WTC11 (cell line): ENCODE measurements around the gene TNP1. TPM values are rescaled to one million over a fixed set of nuclear protein-coding genes. Genes with fewer than 3 reads are reported as not detected.

Experiments used
- ATAC-seq: fragments of 200-7000 bp; cut with Tn5 transposase; 2 replicates; pipeline ENCODE4 v1.10.0; 2021; ENCODE audit warnings: mild to moderate bottlenecking, moderate library complexity
- CTCF ChIA-PET: fragments of 300-600 bp; sonication (Branson Sonifier 250); formaldehyde crosslinking; loops from one replicate; lab custom pipeline; 2021; ENCODE audit warnings: antibody characterized with exemption; lab: Charles Lee
- POLR2A ChIA-PET: fragments of 350-600 bp; sonication (Branson Sonifier 250); formaldehyde crosslinking; loops from one replicate; lab custom pipeline; 2021; ENCODE audit warnings: antibody characterized with exemption; lab: Charles Lee
- DNase-seq: peaks from one replicate; pipeline ENCODE4 v3.0.0; 2021; ENCODE audit warnings: low spot score
- H3K27ac Mint-ChIP-seq: 2 replicates; pipeline ENCODE4 v1.8.0; 2021; ENCODE audit warnings: mixed read lengths
- H3K27me3 Mint-ChIP-seq: 2 replicates; pipeline ENCODE4 v1.8.0; 2021; ENCODE audit warnings: low read depth, mild to moderate bottlenecking, moderate library complexity, mixed read lengths
- H3K36me3 Mint-ChIP-seq: 2 replicates; pipeline ENCODE4 v1.8.0; 2021; ENCODE audit warnings: mixed read lengths
- H3K4me1 Mint-ChIP-seq: 2 replicates; pipeline ENCODE4 v1.8.0; 2022; ENCODE audit warnings: mixed read lengths
- H3K4me3 Mint-ChIP-seq: 2 replicates; pipeline ENCODE4 v1.8.0; 2021; ENCODE audit warnings: mild to moderate bottlenecking, moderate library complexity, mixed read lengths
- H3K9me3 Mint-ChIP-seq: 2 replicates; pipeline ENCODE4 v1.8.0; 2021; ENCODE audit warnings: mixed read lengths
- ATF2 ChIP-seq: sonication (generic); formaldehyde crosslinking; IDR thresholded peaks from 2 replicates; pipeline ENCODE4 v1.8.1; 2022; ENCODE audit warnings: low read depth, missing genetic modification reagents, borderline replicate concordance
- E2F5 ChIP-seq: sonication (generic); formaldehyde crosslinking; IDR thresholded peaks from 2 replicates; pipeline ENCODE4 v1.8.1; 2022; ENCODE audit warnings: mild to moderate bottlenecking, moderate library complexity, missing genetic modification reagents
- FOXJ3 ChIP-seq: sonication (generic); formaldehyde crosslinking; IDR thresholded peaks from 2 replicates; pipeline ENCODE4 v1.9.0; 2021; ENCODE audit warnings: missing genetic modification reagents, mild to moderate bottlenecking, borderline replicate concordance
- FOXP4 ChIP-seq: sonication (generic); formaldehyde crosslinking; IDR thresholded peaks from 2 replicates; pipeline ENCODE4 v1.8.0; 2022; ENCODE audit warnings: mild to moderate bottlenecking, missing genetic modification reagents
- GABPB1 ChIP-seq: sonication (generic); formaldehyde crosslinking; IDR thresholded peaks from 2 replicates; pipeline ENCODE4 v1.8.1; 2023; ENCODE audit warnings: mild to moderate bottlenecking, missing genetic modification reagents
- GTF2I ChIP-seq: fragments of 250-450 bp; sonication (Bioruptor Pico); conservative IDR thresholded peaks from 2 replicates; pipeline ENCODE4 v1.4.0; 2021; ENCODE audit warnings: mild to moderate bottlenecking
- IRF1 ChIP-seq: sonication (generic); formaldehyde crosslinking; IDR thresholded peaks from 2 replicates; pipeline ENCODE4 v1.8.0; 2023; ENCODE audit warnings: missing genetic modification reagents
- RELA ChIP-seq: sonication (generic); formaldehyde crosslinking; IDR thresholded peaks from 2 replicates; pipeline ENCODE4 v1.8.1; 2022; ENCODE audit warnings: missing genetic modification reagents, mild to moderate bottlenecking, borderline replicate concordance
- RORB ChIP-seq: fragments of 250-450 bp; sonication (Bioruptor Pico); IDR thresholded peaks from 2 replicates; pipeline ENCODE4 v1.9.0; 2021; ENCODE audit warnings: mild to moderate bottlenecking
- SMAD4 ChIP-seq: sonication (generic); formaldehyde crosslinking; IDR thresholded peaks from 2 replicates; pipeline ENCODE4 v1.8.0; 2022; ENCODE audit warnings: mild to moderate bottlenecking, missing genetic modification reagents
- SOX15 ChIP-seq: fragments of 250-450 bp; sonication (Bioruptor Pico); IDR thresholded peaks from 2 replicates; pipeline ENCODE4 v1.9.0; 2021; ENCODE audit warnings: mild to moderate bottlenecking
- TCF7 ChIP-seq: sonication (generic); formaldehyde crosslinking; IDR thresholded peaks from 2 replicates; pipeline ENCODE4 v1.8.0; 2022; ENCODE audit warnings: mild to moderate bottlenecking, low read depth, missing genetic modification reagents, moderate library complexity
- ZBTB21 ChIP-seq: sonication (generic); formaldehyde crosslinking; IDR thresholded peaks from 2 replicates; pipeline ENCODE4 v1.8.1; 2023; ENCODE audit warnings: mild to moderate bottlenecking, missing genetic modification reagents, borderline replicate concordance
- ZNF138 ChIP-seq: sonication (generic); formaldehyde crosslinking; conservative IDR thresholded peaks from 2 replicates; pipeline ENCODE4 v1.8.1; 2022; ENCODE audit warnings: mild to moderate bottlenecking, moderate library complexity, missing genetic modification reagents
- ZNF281 ChIP-seq: sonication (generic); formaldehyde crosslinking; IDR thresholded peaks from 2 replicates; pipeline ENCODE4 v1.8.0; 2023; ENCODE audit warnings: mild to moderate bottlenecking, missing genetic modification reagents
- ZNF416 ChIP-seq: fragments of 250-450 bp; sonication (Bioruptor Pico); IDR thresholded peaks from 2 replicates; pipeline ENCODE4 v1.9.0; 2021; ENCODE audit warnings: mild to moderate bottlenecking, inconsistent platforms
- total RNA-seq: library from RNA; stranded (reverse); gene quantifications from 3 replicates; pipeline ENCODE4 v1.2.3, GENCODE V29; 2021

Gene TNP1
- total RNA-seq, 1 experiment from 2014 or later, result not detected

GRCh38 chr2:216873573-216873972 is 13.7 kb upstream of the TNP1 start:
- ChIA-PET CTCF (interaction anchor here (1.1 kb wide), 1 partner anchor 637 kb away, joined by 3 read pairs; no protein-coding TSS in a partner anchor), POLR2A (no interaction called here)
- Mint-ChIP-seq H3K4me1 (no peaks in the 10 kb centered on the region), H3K9me3 (peaks cover 3% of the 10 kb centered on the region), H3K4me3 (no peak overlapping the region), H3K36me3 (no peaks in the 10 kb centered on the region), H3K27me3 (no peaks in the 10 kb centered on the region), H3K27ac (no peak overlapping the region)
- DNase-seq (no peak), ATAC-seq (no peak)
- TF ChIP-seq SMAD4 (CRISPR knock-in tag) (no peak), IRF1 (CRISPR knock-in tag) (no peak)

- TF ChIP-seq RELA (CRISPR knock-in tag), result no peak
- TF ChIP-seq TCF7 (CRISPR knock-in tag), result no peak
- no peak for TF ChIP-seq ZNF416
- TF ChIP-seq ATF2 (CRISPR knock-in tag), result no peak
- TF ChIP-seq RORB (CRISPR knock-in tag), result no peak
- TF ChIP-seq SOX15 (CRISPR knock-in tag), result no peak
- TF ChIP-seq FOXJ3 (CRISPR knock-in tag), result no peak
- TF ChIP-seq ZNF281 (CRISPR knock-in tag), result no peak
- TF ChIP-seq ZNF138 (CRISPR knock-in tag), result no peak
- no peak for TF ChIP-seq ZBTB21 (CRISPR knock-in tag)
- no peak for TF ChIP-seq GABPB1
- no peak for TF ChIP-seq FOXP4 (CRISPR knock-in tag)
- TF ChIP-seq E2F5, result no peak
- POLR2A ChIA-PET, result no interaction called here
- Mint-ChIP-seq H3K27ac (no peak overlapping the region), H3K36me3 (no peaks in the 10 kb centered on the region; the same call in 1 of the 2 replicates), H3K9me3 (peaks cover 11% of the 10 kb centered on the region), H3K27me3 (no peaks in the 10 kb centered on the region; the same call in 1 of the 2 replicates), H3K4me3 (no peak overlapping the region), H3K4me1 (no peaks in the 10 kb centered on the region)
- ATAC-seq (no peak), DNase-seq (no peak)
- CTCF ChIA-PET, result no interaction called here
Observed at GRCh38 chr2:216872624-216873023, 12.8 kb upstream of the TNP1 start.

GRCh38 chr2:216872040-216872439 is 12.2 kb upstream of the TNP1 start:
- ChIA-PET POLR2A (no interaction called here), CTCF (no interaction called here)
- H3K4me3 Mint-ChIP-seq, result no peak overlapping the region
- ATAC-seq (no peak), DNase-seq (no peak)
- no peak overlapping the region for H3K27ac Mint-ChIP-seq
- no peaks in the 10 kb centered on the region for H3K4me1 Mint-ChIP-seq
- peaks cover 6% of the 10 kb centered on the region for H3K36me3 Mint-ChIP-seq
- H3K9me3 Mint-ChIP-seq, result peaks cover 17% of the 10 kb centered on the region
- TF ChIP-seq GTF2I (CRISPR knock-in tag), result no peak
- no peaks in the 10 kb centered on the region; the same call in none of the 2 replicates for H3K27me3 Mint-ChIP-seq
